IPS DF 6.9 (cell line): ENCODE measurements around the gene TAF3.
"Not testable (repeated sequence)": the region's sequence is repeated elsewhere in the genome, so short reads cannot be mapped to it uniquely, and the experiment has no call there.

Source experiments
- DNase-seq: peaks from one replicate; pipeline ENCODE4 v3.0.0-alpha.2; 2013; ENCODE audit warnings: low read depth, low spot score
- H3K27ac ChIP-seq: one replicate; pipeline ENCODE4 v1.5.1; 2013; ENCODE audit warnings: low read length, control low read depth
- H3K27me3 ChIP-seq: 2 replicates; pipeline ENCODE4 v1.6.1; 2013; ENCODE audit warnings: mild to moderate bottlenecking, low read length; ENCODE audit not compliant: control insufficient read depth, insufficient read depth
- H3K36me3 ChIP-seq: 2 replicates; pipeline ENCODE4 v1.6.1; 2013; ENCODE audit warnings: low read length; ENCODE audit not compliant: control insufficient read depth, insufficient read depth
- H3K4me1 ChIP-seq: 2 replicates; pipeline ENCODE4 v1.6.1; 2013; ENCODE audit warnings: low read length; ENCODE audit not compliant: control insufficient read depth, insufficient read depth
- H3K4me3 ChIP-seq: 2 replicates; pipeline ENCODE4 v1.5.1; 2013; ENCODE audit warnings: mild to moderate bottlenecking, low read length
- H3K9me3 ChIP-seq: 2 replicates; pipeline ENCODE4 v1.6.1; 2013; ENCODE audit warnings: low read length, inconsistent platforms; ENCODE audit not compliant: control insufficient read depth, insufficient read depth
- WGBS: extraction: QIAGEN DNeasy Blood & Tissue Kit; methylation state at CpG from one replicate; pipeline ENCODE4 v1.1.7; 2013; ENCODE audit warnings: mixed read lengths, missing lambda C conversion rate; ENCODE audit not compliant: insufficient read length, insufficient coverage; 5-methylcytosine and 5-hydroxymethylcytosine counted together

Gene TAF3

GRCh38 chr10:7818295-7819120 is at the start of gene TAF3:
Gene TAF3 (plus strand): TSS chr10:7818505. CDS start chr10:7818710, 205 bp downstream.
- no peaks in the 10 kb centered on the region for H3K4me1 ChIP-seq
- no peaks in the 10 kb centered on the region for H3K36me3 ChIP-seq
- no peaks in the 10 kb centered on the region for H3K9me3 ChIP-seq
- DNase-seq: peak; percentile 93
- no peaks in the 10 kb centered on the region for H3K27me3 ChIP-seq
- H3K27ac ChIP-seq: no peak within 1 kb of the TSS
- WGBS: no CpG with 5 or more reads among the region's 77 CpGs
- peak within 1 kb of the TSS; percentile 83 for H3K4me3 ChIP-seq

GRCh38 chr10:7773845-7774801 is 44.2 kb upstream of the TAF3 start:
- Histone ChIP-seq H3K27me3 (no peaks in the 10 kb centered on the region), H3K4me3 (no peak overlapping the region), H3K36me3 (peaks cover 13% of the 10 kb centered on the region), H3K9me3 (no peaks in the 10 kb centered on the region), H3K27ac (no peak overlapping the region), H3K4me1 (no peaks in the 10 kb centered on the region)
- no CpG with 5 or more reads among the region's 10 CpGs for WGBS
- no peak for DNase-seq

- Histone ChIP-seq H3K4me3 (no peak overlapping the region), H3K9me3 (no peaks in the 10 kb centered on the region), H3K36me3 (peaks cover 17% of the 10 kb centered on the region), H3K27me3 (no peaks in the 10 kb centered on the region), H3K4me1 (no peaks in the 10 kb centered on the region), H3K27ac (no peak overlapping the region)
- WGBS: no CpG with 5 or more reads among the region's 2 CpGs
- DNase-seq: no peak
These were observed 41.5 kb upstream of the TAF3 start for GRCh38 chr10:7776777-7777176.

- H3K36me3 ChIP-seq: peaks cover 11% of the 10 kb centered on the region; the same call in 1 of the 2 replicates
These were observed 36.1 kb upstream of the TAF3 start for GRCh38 chr10:7782194-7782593.

GRCh38 chr10:7786430-7786829 is 31.9 kb upstream of the TAF3 start:
- Histone ChIP-seq H3K4me1 (no peaks in the 10 kb centered on the region), H3K36me3 (no peaks in the 10 kb centered on the region), H3K9me3 (no peaks in the 10 kb centered on the region), H3K4me3 (no peak overlapping the region), H3K27me3 (no peaks in the 10 kb centered on the region), H3K27ac (no peak overlapping the region)
- no peak for DNase-seq
- WGBS: no CpG with 5 or more reads among the region's 3 CpGs

More at GRCh38 chr10:7782194-7782593, 36.1 kb upstream of the TAF3 start:
- no CpG with 5 or more reads among the region's 6 CpGs for WGBS
- not testable (repeated sequence) for H3K27me3 ChIP-seq, DNase-seq, H3K9me3 ChIP-seq, H3K4me1 ChIP-seq, H3K4me3 ChIP-seq, H3K27ac ChIP-seq

- no peak for DNase-seq
- no peaks in the 10 kb centered on the region for H3K27me3 ChIP-seq
- H3K9me3 ChIP-seq: no peaks in the 10 kb centered on the region
- no peak overlapping the region for H3K27ac ChIP-seq
- no peaks in the 10 kb centered on the region for H3K36me3 ChIP-seq
- peak overlapping the region; percentile 84 for H3K4me3 ChIP-seq
- no CpG with 5 or more reads among the region's 26 CpGs for WGBS
- H3K4me1 ChIP-seq: no peaks in the 10 kb centered on the region
These were observed 31.0 kb upstream of the TAF3 start for GRCh38 chr10:7787150-7787856.

- Histone ChIP-seq H3K4me3 (peak within 1 kb of the TSS; percentile 84), H3K27me3 (no peaks in the 10 kb centered on the region), H3K36me3 (no peaks in the 10 kb centered on the region), H3K9me3 (no peaks in the 10 kb centered on the region), H3K27ac (no peak within 1 kb of the TSS), H3K4me1 (no peaks in the 10 kb centered on the region)
- no CpG with 5 or more reads among the region's 59 CpGs for WGBS
- peak; percentile 97 for DNase-seq
These were observed 30.3 kb upstream of the TAF3 start, which contains the start of the genes ATP5F1C and KIN for GRCh38 chr10:7787857-7788638. Gene ATP5F1C (plus strand): TSS chr10:7788177. CDS start chr10:7788208, 31 bp downstream. Gene KIN (minus strand): TSS chr10:7787993. CDS start chr10:7787933, 60 bp downstream.

- H3K27me3 ChIP-seq: no peaks in the 10 kb centered on the region
- no peaks in the 10 kb centered on the region for H3K4me1 ChIP-seq
- no peak overlapping the region for H3K27ac ChIP-seq
- H3K9me3 ChIP-seq: no peaks in the 10 kb centered on the region
- DNase-seq: no peak
- H3K36me3 ChIP-seq: no peaks in the 10 kb centered on the region
- peak overlapping the region; percentile 84 for H3K4me3 ChIP-seq
- WGBS: no CpG with 5 or more reads among the region's 25 CpGs
These were observed 29.5 kb upstream of the TAF3 start for GRCh38 chr10:7788639-7789286.

- H3K9me3 ChIP-seq: no peaks in the 10 kb centered on the region
- H3K27ac ChIP-seq: no peak overlapping the region
- H3K4me3 ChIP-seq: no peak overlapping the region; the same call in 1 of the 2 replicates
- no peaks in the 10 kb centered on the region for H3K27me3 ChIP-seq
- no peaks in the 10 kb centered on the region for H3K4me1 ChIP-seq
- H3K36me3 ChIP-seq: no peaks in the 10 kb centered on the region
- DNase-seq: no peak
- no CpG with 5 or more reads among the region's 3 CpGs for WGBS
These were observed 28.9 kb upstream of the TAF3 start for GRCh38 chr10:7789390-7789789.
